Cortex of kidney (tissue), 1 donor: ENCODE data around the gene LAMC3.

Experiments
- DNase-seq: peaks from one replicate; lab custom pipeline; 2025; lab: John Stamatoyannopoulos, UW

LAMC3 gene

GRCh38 chr9:131008909-131009618, at the start of gene LAMC3:
Gene LAMC3 (plus strand): TSS chr9:131009174. CDS start chr9:131009215, 41 bp downstream.
- DNase-seq, result no peak

DNA sequence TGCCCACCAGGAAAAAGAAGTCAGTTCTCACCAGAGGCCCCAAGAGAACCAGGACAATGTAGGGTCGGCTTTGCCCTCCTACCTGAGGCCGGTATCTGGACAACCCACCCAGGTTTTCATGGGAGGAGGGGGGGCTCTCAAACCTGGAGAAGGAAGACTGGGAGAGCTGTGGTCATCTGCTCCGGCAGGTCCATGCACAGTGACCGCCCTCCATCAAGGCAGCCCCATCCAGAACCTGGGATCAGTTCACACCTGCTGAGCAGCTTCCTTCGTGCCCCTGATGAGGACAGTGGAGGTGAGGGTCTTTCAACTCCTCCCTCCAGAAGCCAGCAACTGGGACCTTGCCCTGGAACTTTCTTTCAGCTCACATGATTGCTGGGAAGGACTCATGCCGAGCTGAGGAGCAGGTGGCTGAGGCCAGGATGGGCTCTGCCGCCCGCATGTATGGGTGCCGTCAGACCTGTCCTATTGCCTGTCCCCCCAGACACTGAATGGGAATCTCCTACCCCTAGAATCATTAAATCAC, 49.1 kb upstream of the LAMC3 start:
- no peak for DNase-seq

- no peak for DNase-seq
Observed at GRCh38 chr9:130960522-130961378, 48.2 kb upstream of the LAMC3 start.

GRCh38 chr9:130961511-130962300, 47.3 kb upstream of the LAMC3 start:
- no peak for DNase-seq

DNA sequence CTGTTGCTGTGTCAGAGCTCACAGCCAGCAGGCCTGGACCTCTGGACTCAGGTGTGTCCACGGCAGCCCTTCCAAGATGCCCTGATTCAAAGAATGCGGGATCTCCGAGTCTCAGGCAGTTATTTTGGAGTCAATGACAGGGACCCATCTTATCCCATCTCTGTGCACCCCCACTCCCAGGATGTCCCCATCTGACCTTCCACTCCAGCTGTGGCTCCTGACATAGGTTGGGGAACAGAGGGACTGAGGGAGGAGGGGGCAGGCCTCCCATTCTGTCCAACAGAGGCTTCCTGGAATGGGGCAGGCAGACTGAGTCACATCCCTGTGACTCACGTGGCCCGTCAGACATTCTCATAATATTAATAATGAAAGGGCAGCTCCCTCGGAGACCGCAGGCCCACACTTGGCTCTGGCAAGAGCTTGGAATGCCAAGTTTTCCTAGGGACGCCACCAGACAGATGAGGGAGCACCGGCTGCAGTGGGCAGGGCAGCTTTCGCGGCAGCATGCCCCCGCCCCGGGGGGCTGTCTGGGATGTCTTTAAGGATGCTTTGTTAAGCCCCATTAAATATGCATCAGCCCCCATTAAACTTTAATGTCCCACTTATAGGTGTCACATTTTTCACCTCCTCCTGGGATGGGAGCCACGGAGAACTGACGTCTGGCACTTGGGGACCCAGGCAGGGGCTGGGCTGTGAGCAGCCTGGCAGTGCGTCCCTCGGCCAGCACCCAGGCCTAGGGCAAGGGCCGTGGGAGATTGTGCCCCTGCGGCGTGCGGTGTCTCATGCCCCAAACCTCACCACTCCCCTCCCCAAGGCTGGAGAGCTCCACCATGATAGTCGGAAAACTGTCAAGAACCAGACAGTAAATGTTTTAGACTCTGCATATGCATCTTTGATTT, 46.3 kb upstream of the LAMC3 start:
- no peak for DNase-seq

DNA sequence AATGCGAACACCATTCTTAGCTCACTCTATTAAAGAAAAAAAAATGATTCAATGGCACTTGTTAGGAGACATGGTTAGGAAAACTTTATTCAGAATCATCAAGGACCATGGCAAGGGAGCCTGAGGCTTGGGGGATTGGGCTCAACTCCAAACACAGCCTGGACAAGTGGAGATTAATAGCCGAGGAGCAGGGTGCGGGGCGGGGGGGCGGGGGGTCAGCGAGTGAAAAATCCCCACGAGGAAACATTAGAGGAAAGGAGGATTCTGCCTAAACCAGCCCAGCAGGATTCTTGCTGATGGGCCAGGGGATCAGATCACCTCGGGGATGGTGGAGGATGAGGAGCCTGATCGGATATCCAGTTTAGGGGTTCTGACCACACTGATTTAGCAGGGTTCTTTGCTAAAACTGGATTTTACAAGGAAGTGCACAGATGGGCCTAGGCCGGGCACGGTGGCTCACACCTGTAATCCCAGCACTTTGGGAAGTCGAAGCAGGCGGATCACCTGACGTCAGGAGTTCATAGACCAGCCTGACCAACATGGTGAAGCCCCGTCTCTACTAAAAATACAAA, 45.6 kb upstream of the LAMC3 start:
- DNase-seq, result no peak

GRCh38 chr9:130963916-130964315, 45.1 kb upstream of the LAMC3 start:
- DNase-seq, result no peak

- no peak for DNase-seq
Observed at GRCh38 chr9:130965680-130966079, 43.3 kb upstream of the LAMC3 start.

- DNase-seq, result no peak
Observed at GRCh38 chr9:130970052-130970451, 38.9 kb upstream of the LAMC3 start.

DNA sequence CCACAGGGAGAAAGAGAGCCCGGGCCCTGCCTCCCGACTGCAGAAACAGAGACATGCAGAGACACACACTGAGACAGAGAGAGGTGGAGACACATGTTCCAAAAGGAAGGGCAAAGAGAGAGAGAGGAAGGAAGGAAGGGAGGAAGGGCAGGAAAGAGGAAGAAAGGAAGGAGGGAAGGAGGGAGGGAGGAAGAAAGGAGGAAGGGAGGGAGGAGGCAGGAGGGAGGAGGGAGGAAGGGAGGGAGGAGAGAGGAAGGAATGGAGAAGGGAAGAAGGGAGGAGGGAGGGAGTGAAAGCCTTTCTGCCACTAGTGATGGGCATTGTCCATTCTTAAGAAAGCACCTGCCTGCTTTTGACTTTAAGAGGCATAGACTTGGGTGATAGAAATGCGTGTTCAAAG, 38.1 kb upstream of the LAMC3 start:
- DNase-seq, result no peak

GRCh38 chr9:130971294-130971849, 37.6 kb upstream of the LAMC3 start:
- DNase-seq, result no peak

GRCh38 chr9:130972277-130972956, 36.6 kb upstream of the LAMC3 start:
- DNase-seq, result no peak

DNA sequence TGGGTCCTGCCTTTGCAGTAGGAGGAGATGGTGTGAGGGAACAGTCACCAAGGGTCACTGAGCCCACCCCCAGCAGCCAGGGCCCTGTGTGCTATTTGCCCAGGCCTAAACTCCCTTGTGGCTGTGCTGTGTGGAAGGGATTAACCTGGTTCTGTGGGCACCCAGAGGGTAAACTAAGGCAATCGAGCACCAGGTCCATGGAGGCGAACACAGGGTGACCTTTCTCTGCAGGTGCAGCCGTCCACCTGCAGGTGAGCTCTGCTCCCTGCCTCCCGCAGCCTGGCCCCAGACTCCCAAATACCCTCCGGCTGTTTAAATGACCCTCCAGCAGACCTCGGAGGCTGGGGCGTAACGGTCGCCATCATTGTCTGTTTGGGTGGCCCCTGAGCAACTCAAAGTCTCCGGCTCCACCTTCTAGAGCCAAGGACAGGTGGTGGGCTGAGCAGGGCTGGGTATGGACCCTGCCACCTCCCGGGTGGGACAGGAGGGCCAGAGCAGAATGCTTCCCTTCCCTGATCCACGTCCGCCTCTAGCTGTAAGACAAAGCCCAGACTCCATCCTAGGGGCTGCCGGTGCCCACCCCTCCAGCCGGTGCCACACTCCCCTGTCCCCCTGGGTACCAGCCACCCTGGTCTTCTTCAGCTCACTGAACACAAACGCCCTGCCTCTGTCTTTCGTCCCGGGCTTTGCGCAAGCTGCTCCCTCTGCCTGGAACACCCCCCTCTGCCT, 35.9 kb upstream of the LAMC3 start:
- no peak for DNase-seq

DNA sequence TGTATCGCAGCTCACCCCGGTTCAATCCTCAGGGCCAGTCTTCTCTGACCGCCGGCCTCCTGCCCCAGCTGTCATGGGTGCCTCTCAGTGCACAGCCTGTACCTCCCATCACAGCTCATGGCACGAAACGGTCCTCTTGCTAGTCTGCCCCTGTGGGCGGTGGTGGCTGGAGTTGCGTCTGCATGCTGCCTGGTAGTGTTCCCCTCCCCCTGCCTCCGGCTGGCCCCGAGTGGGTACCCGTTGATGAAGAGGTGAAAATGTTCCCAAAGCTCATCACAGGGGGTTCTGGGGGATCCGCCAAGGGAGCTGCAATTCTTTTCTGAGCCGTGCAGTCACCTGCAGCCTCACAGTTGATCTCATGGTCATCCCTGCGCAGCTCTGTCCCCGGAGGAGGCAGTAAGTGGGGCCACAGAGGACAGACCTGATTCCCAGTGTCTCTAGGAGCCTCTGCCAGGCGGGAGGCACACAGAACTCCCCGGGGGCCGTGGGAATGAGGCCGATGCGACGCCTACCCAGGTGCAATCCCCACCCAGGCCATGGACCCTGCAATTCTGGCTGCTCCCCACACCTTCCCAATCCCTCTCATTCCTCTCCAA, 35.2 kb upstream of the LAMC3 start:
- no peak for DNase-seq

GRCh38 chr9:130974697-130975096, 34.3 kb upstream of the LAMC3 start:
- no peak for DNase-seq

DNA sequence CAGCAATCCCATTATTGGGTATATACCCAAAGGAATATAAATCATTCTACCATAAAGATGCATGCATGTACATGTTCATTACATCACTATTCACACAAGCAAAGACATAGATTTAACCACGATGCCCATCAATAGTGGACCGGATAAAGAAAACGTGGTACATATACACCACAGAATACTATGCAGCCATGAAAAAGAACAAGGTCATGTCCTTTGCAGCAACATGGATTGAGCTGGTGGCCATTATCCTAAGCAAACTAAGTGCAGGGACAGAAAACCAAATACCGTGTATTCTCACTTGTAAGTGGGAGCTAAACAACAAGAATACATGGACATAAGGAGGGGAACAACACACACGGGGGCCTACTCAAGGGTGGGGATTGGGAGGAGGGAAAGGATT, 33.8 kb upstream of the LAMC3 start:
- DNase-seq, result no peak

DNA sequence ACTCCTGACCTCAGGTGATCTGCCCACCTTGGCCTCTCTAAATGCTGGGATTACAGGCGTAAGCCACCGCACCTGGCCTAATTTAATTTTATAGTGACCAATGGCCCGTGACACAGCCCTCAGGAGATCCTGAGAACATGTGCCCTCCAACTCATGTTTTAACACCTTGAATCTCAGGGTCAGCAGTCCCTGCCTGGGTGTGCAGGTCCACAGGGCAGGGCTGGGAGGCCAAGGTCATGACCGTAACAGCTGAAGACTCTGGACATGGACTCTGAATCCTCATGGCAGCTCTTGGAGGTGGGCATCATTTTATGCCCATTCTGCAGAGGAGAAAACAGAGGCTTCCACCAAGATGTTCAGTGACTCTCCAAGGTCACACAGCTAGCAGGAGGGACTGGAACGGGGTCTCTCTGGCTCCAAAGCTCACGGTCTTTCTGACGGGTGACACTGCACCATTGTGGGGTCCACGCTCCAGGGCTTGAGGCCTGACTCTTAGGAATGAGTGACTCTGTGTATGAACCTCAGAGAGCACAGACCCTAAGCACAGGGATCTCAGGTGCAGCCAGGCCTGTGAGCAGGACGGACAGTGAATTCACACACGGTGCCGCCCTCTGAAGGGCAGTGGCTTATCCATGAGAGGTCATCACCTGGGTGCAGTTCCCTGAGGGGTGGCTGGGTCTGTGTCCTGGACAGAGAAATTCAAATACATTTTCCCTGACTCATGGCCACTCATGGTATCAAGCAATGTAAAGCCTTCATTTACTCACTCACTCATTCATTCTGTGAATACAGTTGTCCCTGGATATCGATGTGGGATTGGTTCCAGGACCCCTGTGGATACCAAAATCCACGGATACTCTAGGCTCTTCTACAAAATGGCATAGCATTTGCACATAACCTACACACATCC, 32.8 kb upstream of the LAMC3 start:
- no peak for DNase-seq

DNA sequence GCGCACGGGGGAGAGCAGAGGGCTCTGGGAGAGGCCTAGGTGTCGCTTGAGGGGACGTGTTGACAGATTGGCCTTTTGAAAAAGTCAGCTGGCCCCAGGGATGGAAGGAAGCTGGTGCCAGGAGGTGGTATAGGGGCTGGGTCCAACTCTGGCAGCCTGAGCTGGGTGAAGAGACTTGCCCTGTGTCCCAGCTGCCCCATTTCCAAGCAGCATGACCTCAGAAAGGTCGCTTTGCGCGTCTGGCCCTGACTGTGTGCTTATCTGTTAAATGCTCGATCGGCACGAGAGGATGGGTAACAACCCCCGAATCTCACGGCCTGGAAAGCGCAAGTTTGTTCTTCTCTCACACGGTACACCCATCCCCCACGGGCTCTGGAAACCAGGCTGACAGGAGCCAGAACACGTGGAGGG, 31.2 kb upstream of the LAMC3 start:
- DNase-seq, result no peak
